NCI-H524 treated with DMSO at 0.1 percent for 48 hours (cell line): ENCODE measurements around the gene TNFRSF9.
"Not testable (repeated sequence)": the region's sequence is repeated elsewhere in the genome, so short reads cannot be mapped to it uniquely, and the experiment has no call there.

ENCODE experiments used
- DNase-seq: peaks from one replicate; lab custom pipeline; 2025; lab: John Stamatoyannopoulos, UW

Gene TNFRSF9

DNA sequence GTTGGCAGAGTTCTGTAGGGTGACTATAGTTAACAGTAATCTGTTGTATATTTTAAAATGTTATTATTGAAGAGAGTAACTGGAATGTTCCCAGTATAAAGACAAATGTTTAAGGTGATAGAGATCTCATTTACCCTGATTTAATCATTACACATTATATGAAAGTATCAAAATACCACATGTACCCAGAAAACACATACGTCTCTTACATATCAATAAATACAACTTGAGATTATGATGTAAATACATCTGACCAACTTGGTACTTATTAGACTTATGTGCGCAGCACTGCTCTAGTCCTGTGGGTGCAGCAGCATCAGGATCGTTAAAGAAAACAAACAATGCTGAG, 20.2 kb upstream of the TNFRSF9 start:
- no peak for DNase-seq

DNA sequence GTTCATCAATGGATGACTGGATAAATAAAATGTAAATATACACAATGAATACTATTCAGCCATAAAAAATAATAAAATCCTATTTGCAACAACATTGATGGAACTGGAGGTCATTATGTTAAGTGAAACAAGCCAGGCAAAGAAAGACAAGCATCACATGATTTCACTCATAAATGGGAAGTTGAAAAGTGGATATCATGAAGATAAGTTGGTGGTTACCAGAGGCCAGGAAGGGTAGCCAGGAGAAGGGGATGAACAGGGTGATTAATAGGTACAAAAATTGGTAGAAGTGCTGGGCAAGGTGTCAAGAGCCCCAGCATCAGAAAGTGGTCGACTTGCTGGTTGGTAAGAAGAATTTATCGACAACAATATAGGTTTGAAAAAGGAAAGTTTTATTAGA, 19.5 kb upstream of the TNFRSF9 start:
- DNase-seq, result no peak

DNA sequence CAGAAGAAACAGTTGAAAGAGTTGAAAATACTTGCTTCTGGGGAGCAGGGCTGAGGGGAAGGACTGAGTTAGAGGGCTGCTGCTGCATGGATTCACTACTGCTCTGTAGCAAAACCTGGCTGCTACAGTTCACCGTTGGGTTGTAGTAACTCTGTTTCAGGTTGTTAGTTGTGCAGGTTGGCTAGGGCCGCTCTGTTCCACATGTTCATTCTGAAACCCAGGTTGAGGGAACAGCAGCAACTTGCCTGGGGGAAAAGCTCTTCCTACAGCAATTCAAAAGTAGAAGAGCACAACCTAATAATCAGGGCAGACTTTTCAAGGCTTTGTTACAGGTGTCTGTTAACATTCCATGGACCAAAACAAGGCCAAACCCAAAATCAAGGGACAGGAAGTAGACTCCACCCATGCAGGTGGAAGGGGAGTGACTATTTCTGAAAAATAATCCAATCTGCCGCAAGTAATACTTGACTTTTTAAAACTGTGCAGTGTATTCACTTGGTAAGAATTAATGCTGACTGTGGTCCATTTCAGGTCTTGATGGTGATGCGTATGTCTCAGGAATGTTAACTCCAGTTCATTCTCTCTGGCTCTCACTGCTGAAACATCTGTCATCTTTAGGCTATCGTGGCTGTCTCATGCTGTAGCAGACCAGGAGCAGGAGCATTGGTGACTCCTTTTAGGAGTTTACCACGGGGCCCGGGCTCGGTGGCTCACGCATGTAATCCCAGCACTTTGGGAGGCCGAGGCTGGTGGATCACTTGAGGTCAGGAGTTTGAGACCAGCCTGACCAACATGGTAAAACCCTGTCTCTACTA, 15.8 kb upstream of the TNFRSF9 start:
- DNase-seq, result no peak

DNA sequence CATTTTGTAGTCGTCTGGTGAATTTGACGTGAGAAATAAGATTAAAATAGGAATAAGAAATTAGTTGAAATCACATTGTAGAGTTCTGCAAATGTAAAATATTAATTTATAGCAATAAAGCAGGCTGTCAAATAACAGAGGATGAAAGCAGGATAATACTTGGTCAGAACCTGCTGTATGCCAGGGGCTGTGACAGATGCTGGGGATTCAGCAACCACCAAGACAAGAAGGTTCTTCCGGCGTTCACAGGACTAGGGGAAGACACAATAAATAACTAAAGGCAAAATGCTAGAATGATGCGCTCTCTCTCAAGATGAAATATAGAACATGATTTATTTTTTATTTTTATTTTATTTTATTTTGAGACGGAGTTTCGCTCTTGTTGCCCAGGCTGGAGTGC, 14.0 kb upstream of the TNFRSF9 start:
- DNase-seq, result no peak

DNA sequence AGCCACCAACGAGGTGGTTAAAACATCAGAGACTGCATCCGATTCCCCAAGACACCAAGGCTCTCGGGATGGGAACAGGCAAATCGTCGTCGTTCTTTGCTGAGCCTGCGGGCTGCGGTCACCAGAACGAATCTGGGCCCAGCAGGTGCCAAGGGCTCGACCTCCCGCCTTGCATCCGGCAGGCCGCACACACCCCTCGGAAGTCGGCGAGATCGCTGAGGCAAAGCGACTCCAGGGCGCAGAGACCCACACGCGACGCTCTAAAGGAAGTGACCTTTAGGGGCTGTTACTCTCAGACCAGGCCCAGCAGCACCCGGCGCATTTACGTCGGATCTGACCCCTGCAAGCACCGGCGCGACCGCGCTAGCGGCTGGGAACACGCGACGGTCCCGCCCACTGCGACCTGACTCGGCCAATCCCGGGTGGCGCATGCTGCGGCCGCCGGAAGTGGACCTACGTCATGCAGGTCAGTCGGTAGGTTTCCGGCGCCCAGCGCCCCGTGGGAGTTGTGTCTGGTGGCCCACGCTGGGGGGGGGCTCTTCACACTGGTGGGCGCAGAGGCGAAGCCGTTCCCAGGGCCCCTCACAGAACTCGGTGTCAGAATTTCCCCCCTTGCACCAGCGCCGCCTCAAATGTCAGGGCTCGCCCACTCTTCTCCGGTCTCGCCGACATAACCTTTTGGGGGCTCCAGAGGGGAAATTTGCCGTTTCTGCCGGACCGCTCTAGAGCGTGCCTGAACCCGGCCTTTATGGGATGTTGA, 13.4 kb upstream of the TNFRSF9 start:
- DNase-seq, result no peak

DNA sequence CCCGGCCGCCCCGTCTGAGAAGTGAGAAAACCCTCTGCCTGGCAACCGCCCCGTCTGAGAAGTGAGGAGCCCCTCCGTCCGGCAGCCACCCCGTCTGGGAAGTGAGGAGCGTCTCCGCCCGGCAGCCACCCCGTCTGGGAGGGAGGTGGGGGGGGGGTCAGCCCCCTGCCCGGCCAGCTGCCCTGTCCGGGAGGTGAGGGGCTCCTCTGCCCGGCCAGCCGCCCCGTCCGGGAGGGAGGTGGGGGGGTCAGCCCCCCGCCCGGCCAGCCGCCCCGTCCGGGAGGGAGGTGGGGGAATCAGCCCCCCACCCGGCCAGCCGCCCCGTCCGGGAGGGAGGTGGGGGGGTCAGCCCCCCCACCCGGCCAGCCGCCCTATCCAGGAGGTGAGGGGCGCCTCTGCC, 12.2 kb upstream of the TNFRSF9 start:
- DNase-seq, result not testable (repeated sequence)

DNA sequence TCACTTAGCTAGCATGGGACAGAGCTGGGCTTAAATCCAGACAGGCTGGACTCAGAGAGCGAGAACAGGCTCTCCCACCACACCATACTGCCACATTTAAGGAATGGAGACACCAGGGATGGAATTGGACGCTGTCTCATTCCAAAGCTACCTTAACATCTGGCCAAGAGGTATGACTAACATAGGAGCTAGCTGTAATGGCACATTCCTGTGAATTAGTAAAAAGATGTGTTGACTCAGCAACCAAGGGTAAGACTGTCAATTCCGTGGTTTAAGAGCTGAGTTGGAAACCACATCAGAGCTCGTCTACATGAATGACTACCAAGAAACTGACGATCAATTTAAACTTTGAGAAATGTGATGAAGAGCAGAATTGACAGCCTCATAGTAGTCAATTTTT, 8.3 kb upstream of the TNFRSF9 start:
- DNase-seq, result no peak

DNA sequence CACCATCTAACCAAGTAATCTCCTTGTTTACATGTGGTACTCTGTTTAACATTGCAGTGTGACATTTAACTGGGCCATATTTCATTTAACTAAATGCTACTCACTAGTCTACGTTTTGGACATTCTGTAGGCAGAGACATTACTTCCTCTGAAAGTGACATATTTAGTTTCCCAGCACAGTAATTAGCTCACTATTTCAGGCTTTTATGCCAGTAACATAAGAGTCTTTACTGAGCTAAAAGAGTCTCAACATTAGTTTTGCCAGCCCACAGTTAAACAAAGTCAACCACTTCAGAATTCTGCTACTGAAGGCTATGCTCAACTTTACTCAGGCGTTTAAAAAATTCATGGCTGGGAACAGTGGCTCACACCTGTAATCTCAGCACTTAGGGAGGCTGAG, 2.6 kb upstream of the TNFRSF9 start:
- DNase-seq, result no peak

DNA sequence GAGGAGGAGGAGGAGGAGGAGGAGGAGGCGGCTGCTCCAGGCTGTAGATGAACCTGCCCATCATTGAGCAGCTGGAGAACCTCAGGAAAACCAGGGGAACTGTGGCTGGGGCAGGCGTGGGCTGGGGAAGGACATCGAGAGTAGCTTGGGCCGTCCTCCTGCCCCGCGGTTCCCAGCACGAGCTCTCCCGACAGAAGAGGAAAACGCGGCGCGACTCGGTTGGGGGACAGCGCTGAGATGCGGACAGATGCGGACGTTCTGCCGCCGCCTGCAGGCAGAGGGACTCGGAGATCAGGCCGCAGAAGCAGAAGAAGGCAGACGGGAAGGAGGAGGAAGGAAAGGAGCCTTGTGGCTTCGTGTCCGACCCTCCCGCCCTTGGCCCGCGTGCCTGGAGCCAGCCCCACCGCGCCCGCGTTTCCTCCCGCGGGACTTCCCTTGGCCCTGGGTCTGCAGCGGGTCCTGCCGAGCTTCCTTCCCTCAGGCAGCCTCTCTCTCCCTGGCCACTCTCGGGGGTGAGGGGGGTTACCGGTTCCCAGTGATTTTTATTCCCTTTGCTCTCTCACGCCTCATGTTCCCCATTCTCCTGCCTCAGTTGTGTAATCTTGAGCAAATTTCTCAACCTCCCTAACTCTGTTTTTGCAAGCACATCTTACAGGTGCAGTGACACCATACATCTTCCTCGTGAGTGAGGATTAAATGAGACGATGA, 1.7 kb upstream of the TNFRSF9 start:
- peak; percentile 11 for DNase-seq

DNA sequence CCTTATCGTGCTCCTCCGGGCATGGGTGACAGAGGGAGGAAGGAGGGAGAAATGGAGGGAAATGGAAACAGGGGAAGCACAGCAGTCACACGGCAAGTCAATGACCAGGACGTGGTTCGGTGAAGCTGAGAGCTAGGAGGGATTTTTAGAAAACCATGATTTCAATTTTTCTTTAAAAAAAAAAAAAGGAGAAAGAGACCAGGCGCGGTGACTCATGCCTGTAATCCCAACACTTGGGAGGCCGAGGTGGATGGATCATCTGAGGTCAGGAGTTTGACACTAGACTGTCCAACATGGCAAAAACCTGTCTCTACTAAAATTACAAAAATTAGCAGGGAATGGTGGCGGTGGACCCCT, 776 bp upstream of the TNFRSF9 start:
- DNase-seq, result no peak

DNA sequence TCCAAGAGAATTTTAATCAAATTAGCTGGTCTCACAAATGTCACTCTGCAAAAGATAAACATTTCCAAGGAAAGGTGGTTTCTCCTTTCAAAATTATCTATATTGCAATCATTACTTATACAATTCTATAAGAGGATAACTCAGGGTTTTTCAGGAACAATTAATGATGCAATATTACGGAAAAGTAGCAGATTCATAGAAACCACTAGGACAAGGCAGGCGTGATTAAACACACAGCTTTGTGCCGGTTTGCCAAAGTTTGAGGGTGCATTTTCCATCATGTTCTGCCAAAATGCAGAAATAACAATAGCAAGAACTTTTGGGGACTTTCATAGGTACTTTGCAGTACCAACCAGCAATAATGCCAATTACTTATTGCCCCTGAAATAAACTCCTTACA, 605 bp downstream of the TNFRSF9 start:
- no peak for DNase-seq

DNA sequence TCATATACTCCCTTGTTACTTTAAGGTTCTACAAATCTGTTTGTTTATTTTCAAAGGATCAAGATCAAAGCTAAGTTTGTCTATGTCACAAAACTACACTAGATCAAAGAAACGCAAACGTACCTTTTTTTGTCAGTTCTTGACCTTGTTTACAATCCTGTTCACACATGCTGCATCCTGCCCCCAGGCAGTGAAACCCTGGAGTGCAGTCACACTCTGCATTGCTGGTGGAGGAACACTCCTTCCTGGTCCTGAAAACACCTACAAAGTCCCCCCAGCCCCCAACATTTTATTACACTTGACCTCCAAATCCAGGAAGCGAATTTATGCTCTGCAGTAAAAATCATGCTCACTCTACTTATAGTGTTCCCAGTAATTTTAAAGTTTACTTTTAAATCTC, 2.6 kb downstream of the TNFRSF9 start:
- no peak for DNase-seq

DNA sequence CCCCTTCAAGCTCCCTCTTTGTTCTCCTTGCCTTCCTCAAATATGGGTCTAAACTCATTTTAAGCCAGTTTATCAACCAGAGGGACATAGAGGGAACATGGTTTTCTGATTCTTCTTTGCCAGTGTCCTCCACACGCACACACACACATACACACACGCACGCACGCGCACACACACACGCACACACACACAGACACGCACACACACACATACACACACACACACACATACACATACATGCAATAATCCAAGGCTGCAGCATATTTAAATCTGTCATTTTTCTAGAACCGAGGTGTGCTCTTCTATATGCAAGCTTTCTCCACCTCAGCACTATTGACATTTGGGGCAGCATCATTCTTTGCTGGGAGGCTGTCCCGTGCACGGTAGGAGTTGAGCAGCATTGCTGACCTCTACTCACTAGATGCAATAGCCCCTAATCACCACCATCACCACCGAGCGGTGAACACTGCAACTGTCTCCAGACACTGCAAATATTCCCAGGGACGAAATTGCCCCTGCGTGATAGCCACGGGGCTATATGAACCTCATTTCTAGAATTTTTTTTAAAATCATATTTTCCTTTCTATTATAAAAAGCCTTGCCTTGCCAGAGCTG, 8.0 kb downstream of the TNFRSF9 start:
- no peak for DNase-seq

DNA sequence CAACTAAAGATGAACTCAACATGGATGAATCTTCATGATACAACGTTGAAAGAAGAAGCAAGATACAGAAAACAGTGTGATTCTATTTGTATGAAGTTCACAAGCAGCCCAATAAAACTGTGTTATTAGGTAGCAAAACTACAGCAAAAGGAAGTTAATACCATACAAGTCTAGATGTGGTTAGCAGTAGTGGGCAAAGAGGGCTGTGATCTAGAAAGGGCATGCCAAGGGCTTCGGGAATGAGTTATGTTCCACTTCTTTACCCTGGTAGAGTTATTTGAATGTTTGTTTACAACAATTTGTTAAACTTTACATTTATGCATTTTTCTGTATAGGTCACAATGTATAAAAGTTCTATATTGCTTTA, 9.2 kb downstream of the TNFRSF9 start:
- DNase-seq, result no peak

DNA sequence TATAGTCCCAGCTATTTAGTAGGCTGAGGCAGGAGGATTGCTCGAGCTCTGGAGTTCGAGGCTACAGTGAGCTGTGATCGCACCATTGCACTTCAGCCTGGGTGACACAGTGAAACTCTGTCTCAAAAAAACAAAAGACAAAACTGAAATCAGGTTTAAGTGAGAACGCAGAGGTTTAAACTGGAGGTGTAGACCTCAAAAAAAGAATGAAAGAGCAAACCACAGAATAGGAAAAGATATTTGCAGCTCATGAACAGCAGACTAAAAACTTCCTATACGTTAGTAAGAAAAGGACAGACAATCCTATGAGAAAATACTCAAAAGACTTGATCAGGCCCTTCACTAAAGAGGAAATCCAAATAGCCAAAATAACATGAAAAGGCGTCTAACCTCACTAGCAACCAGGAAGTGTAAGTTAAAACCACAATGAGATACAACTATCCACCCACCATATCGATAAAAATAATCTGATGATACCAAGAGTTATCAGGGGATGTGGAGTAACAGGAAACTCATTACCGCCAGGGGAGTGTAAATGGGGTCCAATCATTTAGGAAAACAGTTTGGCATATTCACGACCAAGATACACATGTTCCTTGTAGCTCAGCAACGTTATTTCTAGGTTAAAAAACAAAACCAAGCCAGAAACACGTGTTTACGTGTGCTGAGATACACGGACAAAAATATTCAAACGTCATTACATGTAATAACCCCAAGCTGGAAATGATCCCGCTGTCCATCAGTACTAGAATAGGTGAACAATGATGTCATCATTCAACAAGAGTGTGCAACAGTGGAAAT, 9.8 kb downstream of the TNFRSF9 start:
- DNase-seq, result no peak

DNA sequence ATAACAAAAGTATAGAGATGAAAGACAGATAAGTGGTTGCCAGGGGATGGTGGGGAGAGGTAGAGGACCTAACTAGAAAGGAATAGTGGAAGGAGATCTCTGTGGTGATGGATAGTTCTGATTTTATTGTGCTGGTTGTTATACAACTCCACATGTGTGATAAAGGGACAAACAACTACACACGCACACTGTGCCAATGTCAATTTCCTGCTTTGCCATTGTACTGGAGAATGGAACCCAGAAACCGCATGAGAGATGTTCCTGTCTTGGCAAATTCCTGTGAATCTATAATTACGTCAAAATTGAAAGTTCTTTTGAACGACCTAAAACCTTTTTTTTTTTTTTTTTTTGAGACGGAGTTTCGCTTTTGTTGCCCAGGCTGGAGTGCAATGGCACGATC, 11.0 kb downstream of the TNFRSF9 start:
- DNase-seq, result no peak

DNA sequence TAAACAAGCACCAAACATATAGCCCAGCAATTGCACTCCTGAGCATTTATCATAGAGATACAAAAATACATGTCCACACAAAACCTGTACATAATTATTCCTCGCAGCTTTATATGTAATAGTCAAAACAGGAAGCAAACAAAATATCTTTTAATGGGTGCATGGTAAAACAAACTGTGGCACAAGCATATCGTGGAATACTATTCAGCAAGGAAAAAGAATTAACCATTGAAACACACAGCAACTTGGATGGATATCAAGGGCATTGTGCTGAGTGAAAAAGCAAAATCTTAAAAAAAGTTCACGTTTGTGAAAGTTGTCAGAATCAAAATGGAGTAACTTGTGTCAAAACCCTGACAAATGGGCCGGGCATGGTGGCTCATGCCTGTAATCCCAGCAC, 12.4 kb downstream of the TNFRSF9 start:
- DNase-seq, result no peak

DNA sequence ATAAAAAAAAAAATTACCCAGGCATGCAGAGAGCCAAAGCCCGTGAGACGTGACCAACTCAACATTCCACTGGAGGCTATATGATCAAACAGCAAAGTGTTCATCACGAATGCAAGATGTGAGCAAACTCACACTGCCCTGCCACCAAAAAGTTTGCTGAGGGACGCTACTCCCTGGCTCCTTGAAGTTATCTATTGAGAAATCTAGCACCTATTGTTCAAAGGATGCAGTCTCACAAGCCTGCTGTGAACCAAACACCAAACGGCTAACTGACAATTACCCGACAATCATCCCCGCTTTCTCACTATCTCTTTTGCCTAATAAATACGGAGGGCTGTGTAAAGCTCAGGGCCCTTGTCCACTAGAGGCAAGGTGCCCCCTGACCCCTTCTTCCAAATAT, 13.6 kb downstream of the TNFRSF9 start:
- not testable (repeated sequence) for DNase-seq

DNA sequence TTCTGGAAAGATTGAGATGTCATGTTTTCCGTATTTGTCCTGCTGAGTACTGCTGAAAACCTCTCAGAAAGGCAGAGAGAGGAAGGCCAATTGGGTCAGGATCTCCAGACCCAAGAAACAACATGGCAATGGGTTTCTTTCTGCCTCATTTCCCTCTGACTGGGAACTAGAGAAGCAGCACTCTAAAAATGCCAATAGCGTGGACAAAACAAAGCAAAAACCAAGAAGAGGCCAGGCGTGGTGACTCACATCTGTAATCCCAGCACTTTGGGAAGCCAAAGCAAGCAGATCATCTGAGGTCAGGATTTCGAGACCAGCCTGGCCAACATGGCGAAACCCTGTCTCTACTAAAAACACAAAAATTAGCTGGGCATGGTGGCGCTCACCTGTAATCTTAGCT, 18.3 kb downstream of the TNFRSF9 start:
- DNase-seq, result no peak

DNA sequence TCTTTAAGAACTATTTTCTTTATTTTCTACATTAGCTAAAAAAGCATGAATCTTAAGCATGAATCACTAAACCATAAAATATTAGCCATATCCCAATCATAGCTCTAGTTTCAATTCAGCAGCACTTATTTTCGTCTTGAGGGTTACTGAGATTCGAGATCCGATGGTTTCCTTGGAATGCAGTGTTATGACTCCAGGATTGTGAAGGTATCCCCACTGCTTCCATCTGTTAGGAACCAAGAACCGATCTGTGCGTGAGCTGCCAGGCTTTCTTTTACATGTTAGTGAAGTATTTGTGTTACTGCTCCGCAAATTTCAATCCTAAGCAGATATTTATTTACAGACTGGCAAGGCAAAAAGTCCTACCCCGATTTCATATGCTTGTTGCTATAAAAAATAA, 18.8 kb downstream of the TNFRSF9 start:
- no peak for DNase-seq

DNA sequence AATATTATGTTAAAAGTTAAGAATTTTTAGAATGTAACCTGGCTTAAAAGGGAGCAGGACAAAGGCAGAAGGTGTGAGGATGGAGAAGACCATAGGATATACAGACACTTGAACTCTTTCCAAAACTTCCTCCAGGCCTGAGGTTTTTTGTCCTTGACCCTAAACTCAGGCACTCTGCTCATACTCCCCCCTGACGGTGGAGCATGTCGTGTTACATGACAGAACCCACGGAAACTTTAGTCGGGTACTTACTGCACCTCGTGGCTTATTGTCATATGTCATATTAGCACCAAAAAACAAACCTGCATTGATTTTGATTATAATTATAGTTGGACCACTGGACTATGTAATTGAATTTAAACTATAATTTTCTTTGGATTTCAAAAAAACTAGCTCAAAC, 20.8 kb downstream of the TNFRSF9 start:
- no peak for DNase-seq

DNA sequence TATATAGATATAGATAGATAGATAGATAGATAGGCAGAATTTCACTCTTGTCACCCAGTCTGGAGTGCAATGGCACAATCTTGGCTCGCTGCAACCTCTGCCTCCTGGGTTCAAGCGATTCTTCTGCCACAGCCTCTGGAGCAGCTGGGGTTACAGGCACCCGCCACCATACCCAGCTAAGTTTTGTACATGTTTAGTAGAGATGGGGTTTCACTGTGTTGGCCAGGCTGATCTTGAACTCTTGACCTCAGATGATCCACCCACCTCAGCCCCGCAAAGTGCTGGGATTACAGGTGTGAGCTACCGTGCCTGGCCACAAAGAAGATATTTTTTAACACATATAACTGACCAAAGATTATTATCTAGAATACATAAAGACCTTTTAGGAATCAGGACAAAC, 22.7 kb downstream of the TNFRSF9 start:
- DNase-seq, result not testable (repeated sequence)
